K562 (cell line): ENCODE results near the gene CHAD. TPM values are rescaled to one million over a fixed set of nuclear protein-coding genes. Genes with fewer than 3 reads are reported as not detected.
A peak's percentile ranks its signal among the peaks of the same experiment; 100 is the strongest.

Source experiments
- E2F1 ChIP-seq: sonication (generic); formaldehyde crosslinking; IDR thresholded peaks from 2 replicates; pipeline ENCODE4 v1.8.1; 2023; ENCODE audit warnings: mild to moderate bottlenecking, missing genetic modification reagents, moderate library complexity
- E2F5 ChIP-seq: sonication (generic); formaldehyde crosslinking; IDR thresholded peaks from 2 replicates; pipeline ENCODE4 v1.8.0; 2022; ENCODE audit warnings: mild to moderate bottlenecking, missing genetic modification reagents
- MCM3 ChIP-seq: fragments of 450-650 bp; IDR thresholded peaks from 2 replicates; pipeline ENCODE4 v1.6.1; 2016
- NEUROD1 ChIP-seq: fragments of 150-350 bp; IDR thresholded peaks from 2 replicates; pipeline ENCODE4 v1.6.1; 2014; ENCODE audit warnings: borderline replicate concordance, low read length, low read depth; ENCODE audit not compliant: partially characterized antibody
- NONO ChIP-seq, 2 experiments: fragments of 200-400 bp in 1 of 2; fragments of 450-650 bp in 1 of 2; formaldehyde crosslinking in 1 of 2; IDR thresholded peaks; 2 replicates each; pipeline ENCODE4 v1.6.1; 2017; ENCODE audit warnings: low read depth in 2 of 2, mild to moderate bottlenecking in 2 of 2, moderate library complexity in 2 of 2, low read length in 1 of 2
- PHF20 ChIP-seq: fragments of 450-650 bp; IDR thresholded peaks from 2 replicates; pipeline ENCODE4 v1.6.1; 2018; ENCODE audit not compliant: partially characterized antibody
- RBBP5 ChIP-seq: fragments of 200-600 bp; sonication (generic); IDR thresholded peaks from 2 replicates; pipeline ENCODE4 v1.6.1; 2012; ENCODE audit warnings: borderline replicate concordance, mild to moderate bottlenecking, low read length, control low read depth, inconsistent platforms; ENCODE audit not compliant: insufficient read depth, poor library complexity, severe bottlenecking
- REST ChIP-seq, 2 experiments: fragments of 450-650 bp; formaldehyde crosslinking in 1 of 2; IDR thresholded peaks; 2 replicates each; pipeline versions ENCODE4 v1.4.0 to v1.6.1; 2014 to 2020; ENCODE audit warnings: mild to moderate bottlenecking in 2 of 2, borderline replicate concordance in 1 of 2, low read depth in 1 of 2
- SMARCC2 ChIP-seq: fragments of 450-650 bp; IDR thresholded peaks from 2 replicates; pipeline ENCODE4 v1.6.1; 2017; ENCODE audit warnings: antibody characterized with exemption, moderate library complexity, mild to moderate bottlenecking, low read depth
- STAT5B ChIP-seq: fragments of 250-450 bp; sonication (Bioruptor Pico); IDR thresholded peaks from 2 replicates; pipeline ENCODE4 v1.8.0; 2021; ENCODE audit warnings: mild to moderate bottlenecking, inconsistent platforms
- TAF15 ChIP-seq: fragments of 200-400 bp; formaldehyde crosslinking; IDR thresholded peaks from 2 replicates; pipeline ENCODE4 v1.6.1; 2017; ENCODE audit warnings: mild to moderate bottlenecking, low read depth, low read length, moderate library complexity
- WHSC1 ChIP-seq: IDR thresholded peaks from one replicate; pipeline ENCODE4 v1.6.1; 2012; ENCODE audit warnings: low read length, control low read depth, inconsistent platforms
- ZNF121 ChIP-seq: sonication (generic); formaldehyde crosslinking; conservative IDR thresholded peaks from 2 replicates; pipeline ENCODE4 v1.8.0; 2022; ENCODE audit warnings: missing genetic modification reagents
- ZNF253 ChIP-seq: fragments of 250-450 bp; sonication (Bioruptor Pico); conservative IDR thresholded peaks from 2 replicates; pipeline ENCODE4 v1.6.1; 2021; ENCODE audit warnings: mild to moderate bottlenecking
- ZNF395 ChIP-seq: fragments of 200-800 bp; sonication (Bioruptor generic); IDR thresholded peaks from 2 replicates; pipeline ENCODE4 v1.6.1; 2017; ENCODE audit warnings: missing genetic modification characterization, missing compliant biosample characterization
- ZNF583 ChIP-seq: fragments of 250-450 bp; sonication (Bioruptor Pico); IDR thresholded peaks from 2 replicates; pipeline ENCODE4 v1.4.0; 2020
- polyA plus RNA-seq, 8 experiments: library from polyadenylated mRNA; depleted of rRNA in 4 of 8; stranded (reverse) in 5 of 8; unstranded in 3 of 8; fragments of >200 nt; fragmentation: Nextera tagmentation in 2 of 8; fragmentation: Illumina TruSeq in 1 of 8; extraction: Ambion mirVana in 2 of 8; extraction: Trizol in 1 of 8; gene quantifications; 2 replicates each; pipeline versions ENCODE4 v1.2.1 to v1.2.3, GENCODE V29; 2011 to 2014; ENCODE audit warnings: inconsistent platforms in 1 of 8, missing spikeins in 1 of 8
- total RNA-seq, 7 experiments: library from RNA; depleted of rRNA in 6 of 7; stranded (reverse); fragments of >200 nt in 6 of 7; fragmentation: Illumina TruSeq in 2 of 7; extraction: Trizol in 2 of 7; gene quantifications; 2 replicates each; pipeline versions ENCODE4 v1.2.1 to v1.2.3, GENCODE V29; 2011 to 2021; ENCODE audit warnings: low replicate concordance in 1 of 7

The CHAD gene
- total and polyA plus RNA-seq, 9 of the 15 experiments (the other 6 are each of a cell fraction or from before 2014, with no cell fraction given): not detected

- no peak for TF ChIP-seq TAF15
- no peak for TF ChIP-seq WHSC1
- TF ChIP-seq REST (IDR thresholded peaks at IDR 0.05; ENCODE audit: borderline replicate concordance): peak; percentile 82
- TF ChIP-seq REST (CRISPR knock-in tag; IDR thresholded peaks at IDR 0.05; ENCODE audit: low read depth): no peak
- TF ChIP-seq SMARCC2: no peak
- TF ChIP-seq ZNF583: no peak
- no peak for TF ChIP-seq MCM3
- TF ChIP-seq PHF20: no peak
- TF ChIP-seq ZNF253 (CRISPR knock-in tag): no peak
- no peak for TF ChIP-seq NEUROD1
- no peak for TF ChIP-seq E2F1 (CRISPR knock-in tag)
- TF ChIP-seq ZNF395: no peak
- no peak for TF ChIP-seq E2F5 (CRISPR knock-in tag)
- TF ChIP-seq STAT5B: no peak
- TF ChIP-seq RBBP5: no peak
- no peak for TF ChIP-seq ZNF121 (CRISPR knock-in tag)
- no peak for TF ChIP-seq NONO (IDR thresholded peaks at IDR 0.05; ENCODE audit: low read depth in 2 of 2, low read length in 1 of 2)
Measured at GRCh38 chr17:50482516-50482915, 13.8 kb upstream of the CHAD start (continued).
